GM18858 (cell line): ENCODE data around the gene DHCR24.
A peak's percentile ranks its signal among the peaks of the same experiment; 100 is the strongest.
"Not testable (repeated sequence)": the region's sequence is repeated elsewhere in the genome, so short reads cannot be mapped to it uniquely, and the experiment has no call there.

Source experiments
- ATAC-seq: cut with Tn5 transposase; IDR thresholded peaks from one replicate; pipeline ENCODE4 v1.9.1; 2021; ENCODE audit not compliant: unreplicated experiment

Gene DHCR24, protein sequence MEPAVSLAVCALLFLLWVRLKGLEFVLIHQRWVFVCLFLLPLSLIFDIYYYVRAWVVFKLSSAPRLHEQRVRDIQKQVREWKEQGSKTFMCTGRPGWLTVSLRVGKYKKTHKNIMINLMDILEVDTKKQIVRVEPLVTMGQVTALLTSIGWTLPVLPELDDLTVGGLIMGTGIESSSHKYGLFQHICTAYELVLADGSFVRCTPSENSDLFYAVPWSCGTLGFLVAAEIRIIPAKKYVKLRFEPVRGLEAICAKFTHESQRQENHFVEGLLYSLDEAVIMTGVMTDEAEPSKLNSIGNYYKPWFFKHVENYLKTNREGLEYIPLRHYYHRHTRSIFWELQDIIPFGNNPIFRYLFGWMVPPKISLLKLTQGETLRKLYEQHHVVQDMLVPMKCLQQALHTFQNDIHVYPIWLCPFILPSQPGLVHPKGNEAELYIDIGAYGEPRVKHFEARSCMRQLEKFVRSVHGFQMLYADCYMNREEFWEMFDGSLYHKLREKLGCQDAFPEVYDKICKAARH

DNA sequence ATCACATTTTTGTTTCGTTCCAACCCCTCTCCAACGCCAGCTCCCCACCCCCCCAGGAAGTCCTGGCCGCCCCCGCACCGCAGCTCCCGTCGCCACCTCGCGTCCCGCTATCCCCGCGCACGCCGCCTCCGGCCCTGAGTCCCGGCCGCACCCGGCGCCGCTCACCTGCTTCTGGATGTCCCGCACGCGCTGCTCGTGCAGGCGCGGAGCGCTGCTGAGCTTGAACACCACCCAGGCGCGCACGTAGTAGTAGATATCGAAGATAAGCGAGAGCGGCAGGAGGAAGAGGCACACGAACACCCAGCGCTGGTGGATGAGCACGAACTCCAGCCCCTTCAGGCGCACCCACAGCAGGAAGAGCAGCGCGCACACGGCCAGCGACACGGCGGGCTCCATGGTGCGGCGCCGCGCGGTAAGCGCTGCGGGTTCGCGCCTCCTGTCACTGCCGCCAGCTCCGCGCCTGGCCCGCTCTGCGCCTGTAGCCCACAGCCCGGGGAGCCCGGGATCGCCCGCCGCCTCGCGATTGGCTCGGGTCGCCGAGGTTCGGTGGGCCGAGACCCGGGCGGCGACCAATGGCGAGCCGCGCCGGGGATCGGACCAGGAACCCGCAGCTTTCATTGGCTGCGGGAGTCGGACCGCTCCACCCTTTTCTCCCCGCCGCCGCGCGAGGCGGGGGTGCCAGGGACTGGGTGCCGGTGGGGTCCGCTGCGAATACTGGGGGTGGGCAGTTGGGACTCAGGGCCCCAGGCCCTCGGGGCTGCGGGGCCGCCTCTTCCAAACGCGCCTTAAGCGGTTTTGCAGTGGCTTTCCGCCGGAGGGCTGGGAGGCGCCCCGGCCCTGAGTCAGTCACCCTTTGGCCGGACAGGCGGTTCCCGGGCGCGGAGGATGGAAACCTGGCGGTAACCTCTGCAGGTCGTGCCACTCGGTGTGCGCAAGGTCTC is at the start of gene DHCR24:
Gene DHCR24, minus strand, starts transcription at position 472 of the 941 bp plus-strand sequence. Its CDS starts 76 bp downstream, at position 396.
- ATAC-seq: peak; percentile 88

DNA sequence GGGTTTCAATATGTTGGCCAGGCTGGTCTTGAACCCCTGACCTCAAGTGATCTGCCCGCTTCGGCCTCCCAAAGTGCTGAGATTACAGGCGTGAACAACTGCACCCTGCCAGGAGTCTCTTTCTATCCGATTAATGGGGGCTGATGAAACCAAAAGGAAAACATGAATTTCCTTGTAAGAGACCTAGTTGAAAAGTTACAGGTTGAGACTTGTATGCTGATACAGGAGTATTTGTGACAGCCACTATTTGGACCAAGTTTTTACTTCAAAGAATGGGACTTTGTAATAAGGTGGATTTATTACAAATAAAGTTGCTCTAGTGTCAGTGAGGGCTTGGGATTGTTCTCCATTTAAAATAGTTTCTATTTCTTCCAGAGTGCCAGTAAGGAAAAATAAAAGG is 49.8 kb upstream of the DHCR24 start:
- no peak for ATAC-seq

DNA sequence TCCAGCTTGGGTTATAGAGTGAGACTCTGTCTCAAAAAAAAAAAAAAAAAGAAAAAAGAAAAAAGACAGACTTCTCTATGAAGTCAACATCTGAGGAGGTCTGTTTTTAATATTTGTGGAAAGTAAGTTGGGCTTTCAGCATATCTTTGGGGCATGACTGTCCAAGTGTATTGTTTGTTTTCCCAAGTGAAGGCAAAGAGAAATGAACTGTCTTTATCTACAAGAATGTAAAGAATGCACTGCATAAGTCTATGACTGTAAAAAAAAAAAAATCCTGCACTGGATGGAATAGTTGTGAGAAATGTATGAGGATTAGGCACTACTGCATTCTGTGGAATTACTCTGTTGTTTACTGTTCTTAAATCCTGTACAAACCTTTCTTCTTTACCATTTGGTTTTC is 47.9 kb upstream of the DHCR24 start:
- no peak for ATAC-seq

DNA sequence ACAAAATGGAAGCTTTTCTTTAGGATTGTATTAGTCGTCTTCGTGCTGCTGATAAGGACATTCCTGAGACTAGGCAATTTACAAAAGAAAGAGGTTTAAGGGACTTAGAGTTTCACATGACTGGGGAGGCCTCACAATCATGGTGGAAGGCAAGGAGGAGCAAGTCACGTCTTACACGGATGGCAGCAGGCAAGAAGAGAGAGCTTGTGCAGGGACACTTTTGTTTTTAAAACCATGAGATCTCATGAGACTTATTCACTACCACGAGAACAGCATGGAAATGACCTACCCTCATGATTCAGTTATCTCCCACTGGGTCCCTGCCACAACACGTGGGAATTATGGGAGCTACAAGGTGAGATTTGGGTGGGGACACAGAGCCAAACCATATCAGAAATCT is 47.1 kb upstream of the DHCR24 start:
- not testable (repeated sequence) for ATAC-seq

DNA sequence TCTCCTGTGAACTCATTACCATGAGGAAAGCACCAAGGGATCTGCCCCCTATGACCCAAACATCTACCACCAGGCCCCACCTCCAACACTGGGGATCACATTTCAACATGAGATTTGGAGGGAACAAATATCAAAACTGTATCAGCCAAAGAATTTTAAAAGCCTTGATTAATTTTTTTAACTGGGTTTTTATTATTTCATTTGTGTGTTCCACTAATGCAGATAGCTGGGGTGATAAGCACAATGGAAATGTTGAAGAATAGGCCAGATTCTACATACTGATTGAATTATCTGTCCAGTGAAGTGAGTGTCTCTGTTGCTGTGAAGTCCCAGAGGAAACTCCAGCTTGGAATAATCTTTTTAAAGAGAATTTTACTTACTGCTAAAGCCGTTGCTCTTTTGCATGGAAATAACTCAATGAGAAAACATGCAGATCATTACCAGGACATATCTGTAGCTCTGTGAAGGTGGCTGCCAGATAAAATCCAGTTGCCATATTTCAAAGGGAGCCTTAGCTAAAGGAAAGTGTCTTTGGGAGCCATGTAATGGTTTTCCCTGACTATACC is 44.4 kb upstream of the DHCR24 start:
- no peak for ATAC-seq

DNA sequence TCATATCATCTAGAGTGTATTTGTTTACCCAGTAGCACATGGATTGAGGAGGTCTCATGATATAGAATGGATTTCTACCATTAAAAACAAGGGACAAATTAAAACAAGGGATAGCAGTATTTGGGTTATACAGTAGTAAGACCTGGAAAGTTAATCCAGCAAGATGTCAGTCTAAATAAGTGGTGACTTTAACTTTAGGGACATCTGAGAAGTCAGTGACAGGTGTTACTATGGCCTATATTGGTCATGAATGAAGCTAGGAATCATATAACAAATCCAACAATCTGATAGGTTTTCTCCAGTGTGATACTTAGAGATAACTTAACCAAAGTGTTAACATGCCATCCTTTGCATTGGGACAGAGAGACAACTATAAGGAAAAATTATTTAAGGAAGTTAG is 42.7 kb upstream of the DHCR24 start:
- no peak for ATAC-seq

DNA sequence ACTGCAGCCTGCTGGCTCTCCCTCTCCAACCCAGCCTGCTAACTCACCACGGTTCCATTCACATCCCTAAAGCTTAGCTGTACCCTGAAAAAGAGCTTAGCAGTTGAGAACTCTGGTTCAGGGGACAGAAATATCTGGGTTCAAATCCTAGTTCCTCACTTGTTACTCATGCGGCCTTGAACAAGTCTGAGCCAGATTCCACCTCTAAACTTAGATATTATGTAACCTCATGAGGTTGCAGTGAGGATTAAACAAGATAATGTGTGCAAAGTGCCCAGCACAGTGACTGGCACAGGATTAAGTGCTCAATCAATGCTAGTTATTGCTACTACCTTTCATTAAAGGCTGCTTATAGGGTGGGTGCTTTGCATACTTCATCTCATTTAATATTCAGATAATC is 41.3 kb upstream of the DHCR24 start:
- ATAC-seq: no peak

DNA sequence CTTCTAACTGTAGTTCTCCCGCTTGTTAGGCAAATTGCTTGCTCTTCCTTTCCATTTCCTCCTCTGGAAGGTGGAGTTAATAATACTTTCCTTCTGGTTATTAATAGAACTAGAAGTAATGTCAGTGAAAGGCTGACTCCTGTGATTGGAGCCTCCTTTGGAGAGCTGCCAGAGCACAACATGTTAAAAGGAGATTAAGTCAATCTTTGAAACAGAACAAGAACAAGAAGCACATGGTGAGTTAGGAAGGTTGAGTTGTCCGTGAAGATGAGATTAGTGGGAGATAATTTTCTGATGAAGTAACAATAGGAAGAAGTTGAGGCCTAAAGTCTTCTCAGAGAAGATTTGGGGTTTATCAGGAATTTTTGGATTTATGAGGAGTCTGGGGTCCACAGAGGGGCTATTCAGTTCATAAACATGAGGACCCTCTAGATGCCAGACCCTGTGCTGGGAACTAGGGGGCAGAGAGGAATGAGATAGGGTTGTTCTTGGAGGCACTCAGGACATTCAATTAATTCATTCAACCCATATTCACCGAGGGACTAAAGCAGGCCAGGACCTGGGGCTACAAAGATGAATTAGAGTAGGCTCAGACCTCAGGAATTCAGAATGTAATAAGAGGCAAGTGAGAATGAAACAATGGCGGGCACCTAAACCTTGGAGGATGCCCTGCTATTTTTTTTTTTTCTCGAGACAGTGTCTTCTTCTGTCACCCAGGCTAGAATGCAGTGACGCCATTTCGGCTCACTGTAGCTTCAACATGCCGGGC is 40.7 kb upstream of the DHCR24 start:
- no peak for ATAC-seq

DNA sequence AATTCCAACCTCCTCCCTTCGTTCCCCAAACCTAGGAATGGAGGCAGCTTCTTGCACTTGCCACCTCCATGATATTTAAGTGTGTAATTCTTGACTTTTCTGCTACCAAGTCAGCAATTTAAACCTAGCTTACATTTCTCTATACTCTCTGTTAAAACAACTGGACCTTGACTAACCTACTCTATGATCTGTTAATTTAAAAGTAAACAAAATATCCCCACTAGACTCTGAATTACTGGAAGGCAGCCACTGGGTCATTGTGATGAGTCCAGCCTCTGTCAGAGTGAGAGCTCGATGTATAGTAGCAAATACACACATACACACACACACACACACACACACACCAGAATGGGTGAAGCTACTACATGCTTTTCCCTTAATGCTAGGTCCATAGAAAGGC is 40.0 kb upstream of the DHCR24 start:
- no peak for ATAC-seq

DNA sequence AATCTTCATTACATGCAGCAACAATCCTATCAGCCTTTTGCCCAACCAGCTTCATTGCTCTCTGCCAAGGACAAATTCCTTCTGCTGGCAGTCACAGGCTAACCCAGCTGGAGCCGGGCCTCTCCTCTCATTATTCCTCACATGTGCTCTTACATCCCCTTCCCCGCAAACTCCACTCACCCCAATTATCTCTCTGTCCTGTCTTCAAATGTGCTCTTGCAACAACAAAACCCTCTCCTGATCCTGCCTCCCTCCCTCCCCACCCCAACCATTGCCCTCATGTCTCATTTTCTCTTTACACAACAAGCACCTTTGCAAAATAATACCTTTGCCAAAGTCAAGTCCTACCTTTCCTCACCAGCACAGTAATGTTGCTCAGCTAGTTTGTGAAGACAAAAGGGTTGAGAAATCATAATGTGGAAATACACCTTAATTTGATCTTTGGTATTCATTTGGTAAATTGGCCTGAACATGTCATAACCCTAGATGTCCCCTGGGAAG is 36.0 kb upstream of the DHCR24 start:
- no peak for ATAC-seq

DNA sequence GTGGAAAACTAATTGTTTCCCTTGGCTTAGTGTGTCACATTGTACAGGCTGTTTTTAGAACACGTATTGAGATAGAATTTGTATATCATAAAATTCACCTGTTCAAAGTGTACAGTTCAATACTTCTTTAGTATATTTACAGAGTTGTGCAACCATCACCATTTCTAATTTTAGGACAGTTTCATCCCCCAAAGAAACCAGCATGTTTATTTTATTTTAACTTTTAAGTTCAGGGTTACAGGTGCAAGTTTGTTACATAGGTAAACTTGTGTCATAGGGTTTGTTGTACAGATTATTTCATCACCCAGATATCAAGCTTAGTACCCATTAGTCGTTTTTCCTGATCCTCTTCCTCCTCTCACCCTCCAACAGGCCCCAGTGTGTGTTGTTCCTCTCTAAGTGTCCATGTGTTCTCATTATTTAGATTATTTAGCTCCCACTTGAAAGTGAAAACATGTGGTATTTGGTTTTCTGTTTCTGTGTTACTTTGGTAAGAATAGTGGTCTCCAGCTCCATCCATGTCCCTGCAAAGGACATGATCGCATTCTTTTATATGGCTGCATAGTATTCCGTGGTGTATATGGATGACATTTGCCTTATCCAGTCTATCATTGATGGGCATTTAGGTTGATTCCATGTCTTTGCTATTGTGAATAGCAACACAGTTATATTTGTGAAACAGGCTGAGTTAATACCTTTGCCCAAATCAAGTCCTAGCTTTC is 35.2 kb upstream of the DHCR24 start:
- no peak for ATAC-seq

DNA sequence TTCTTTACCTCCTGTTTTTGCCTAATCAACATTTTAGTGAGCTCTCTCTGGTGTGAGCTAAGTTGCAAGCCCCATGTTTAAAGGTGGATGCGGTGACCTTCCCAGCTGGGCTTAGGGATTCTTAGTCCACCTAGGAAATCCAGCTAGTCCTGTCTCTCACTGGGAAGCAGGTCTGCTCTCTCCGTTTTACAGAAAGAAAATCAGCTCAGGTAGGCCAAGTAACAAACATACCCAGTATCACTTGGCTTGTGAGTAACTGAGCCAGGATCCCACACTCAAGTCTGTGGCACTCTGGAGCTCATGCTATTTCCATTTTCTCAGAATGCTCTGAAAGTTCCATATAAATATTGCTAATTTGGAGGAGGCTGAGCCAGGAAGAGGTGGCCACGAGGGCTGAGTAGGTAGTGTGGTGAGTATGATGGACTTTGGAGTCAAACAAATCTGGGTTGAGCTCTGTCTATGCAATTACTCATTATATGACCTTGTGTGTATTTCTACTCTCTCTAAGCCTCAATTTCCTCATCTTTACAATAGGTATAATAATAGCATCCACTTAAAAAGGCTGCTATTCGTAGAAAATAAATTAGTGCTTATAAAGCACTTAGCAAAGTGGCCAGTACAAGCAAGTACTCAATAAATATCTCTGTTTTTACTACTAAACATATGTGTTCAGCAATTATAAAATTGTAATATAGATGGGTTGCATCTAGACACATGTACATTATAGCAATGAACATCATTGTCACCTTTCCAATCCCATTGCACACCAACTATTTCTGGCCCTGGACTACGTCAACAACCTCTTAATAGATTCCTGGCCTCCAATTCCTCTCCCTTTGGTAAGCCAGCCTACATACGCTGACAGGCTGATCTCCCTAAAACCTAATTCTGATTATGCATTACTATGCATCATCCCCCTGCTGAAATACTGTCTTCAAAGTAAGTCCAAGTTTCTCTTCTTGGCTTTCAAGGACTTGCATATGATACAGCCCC is 32.7 kb upstream of the DHCR24 start:
- ATAC-seq: no peak

DNA sequence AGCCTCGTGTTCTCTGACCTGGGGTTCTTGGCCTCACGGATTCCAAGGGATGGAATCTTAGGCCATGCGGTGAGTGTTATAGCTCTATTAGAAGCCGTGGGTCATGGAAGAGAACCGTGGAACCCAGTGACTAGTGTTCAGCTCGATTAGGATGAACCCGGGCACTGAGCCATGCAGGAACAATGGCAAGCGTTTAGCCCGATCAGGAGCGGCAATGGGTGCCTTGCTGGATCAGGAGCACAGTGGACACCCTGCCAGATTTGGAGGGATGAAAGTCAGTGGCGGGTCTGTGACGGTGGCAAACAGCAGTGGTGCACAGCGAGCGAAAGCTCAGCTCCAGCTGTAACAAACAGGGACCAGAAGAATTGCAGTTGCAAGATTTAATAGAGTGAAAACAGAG is 24.1 kb upstream of the DHCR24 start:
- ATAC-seq: not testable (repeated sequence)

DNA sequence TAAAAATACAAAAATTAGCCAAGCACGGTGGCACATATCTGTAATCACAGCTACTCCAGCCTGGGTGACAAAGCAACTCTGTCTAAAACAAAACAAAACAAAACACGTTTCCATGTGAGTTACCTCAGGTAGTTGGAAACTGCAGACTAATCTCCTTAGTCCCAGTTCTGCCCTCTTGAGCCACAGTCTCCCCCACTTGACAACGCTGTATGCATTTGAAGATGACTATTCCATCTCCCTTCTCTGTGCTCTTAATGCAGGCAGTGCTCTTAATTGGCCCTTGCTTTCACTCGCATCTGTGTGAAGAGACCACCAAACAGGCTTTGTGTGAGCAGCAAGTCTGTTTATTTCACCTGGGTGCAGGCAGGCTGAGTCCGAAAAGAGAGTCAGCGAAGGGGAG is 19.6 kb upstream of the DHCR24 start:
- ATAC-seq: no peak

DNA sequence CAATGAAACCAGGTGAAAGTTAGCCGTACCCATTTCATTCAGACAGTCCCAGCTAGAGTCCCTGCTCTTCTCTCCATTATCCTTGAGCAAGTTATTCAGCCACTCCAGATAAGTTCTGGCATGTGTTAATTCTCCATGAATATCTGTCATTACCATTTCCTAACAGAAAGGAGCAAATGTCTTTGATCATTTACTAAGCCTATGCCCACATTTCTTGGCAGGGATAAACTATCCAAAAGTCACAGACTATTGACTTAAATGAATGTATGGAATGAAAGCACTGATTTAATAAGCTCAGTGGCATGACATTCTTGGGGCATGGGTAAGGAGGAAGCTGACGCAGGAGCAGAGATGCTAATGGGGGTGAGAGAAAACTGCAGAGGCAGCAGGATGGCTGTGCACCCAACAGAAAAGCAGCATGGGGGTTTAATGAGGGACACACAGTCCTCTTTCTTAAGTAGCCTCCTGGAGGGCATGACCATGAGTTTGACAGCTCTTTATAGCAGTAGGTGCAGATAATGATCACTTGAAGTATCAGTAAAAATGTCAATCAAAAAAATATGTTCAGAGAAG is 17.6 kb upstream of the DHCR24 start:
- no peak for ATAC-seq

DNA sequence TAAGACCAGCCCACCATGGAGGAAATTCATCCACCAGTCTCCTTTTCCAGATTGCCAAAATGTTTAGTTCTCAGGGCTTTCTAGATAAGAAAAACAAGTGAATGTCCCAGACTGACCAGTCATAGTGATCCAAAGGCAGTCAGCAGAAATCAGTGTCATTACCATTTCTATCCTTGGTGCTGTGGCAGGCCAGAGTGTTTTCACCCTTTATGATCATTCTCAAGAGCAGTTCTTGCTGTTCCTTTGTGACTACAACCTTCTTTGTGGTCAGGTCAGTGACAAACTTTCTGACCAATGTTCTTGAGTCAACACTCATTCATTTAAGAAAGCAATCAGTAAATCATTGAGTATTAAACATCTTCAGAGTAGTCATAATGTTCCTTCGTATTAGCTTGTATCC is 7.3 kb upstream of the DHCR24 start:
- ATAC-seq: no peak

DNA sequence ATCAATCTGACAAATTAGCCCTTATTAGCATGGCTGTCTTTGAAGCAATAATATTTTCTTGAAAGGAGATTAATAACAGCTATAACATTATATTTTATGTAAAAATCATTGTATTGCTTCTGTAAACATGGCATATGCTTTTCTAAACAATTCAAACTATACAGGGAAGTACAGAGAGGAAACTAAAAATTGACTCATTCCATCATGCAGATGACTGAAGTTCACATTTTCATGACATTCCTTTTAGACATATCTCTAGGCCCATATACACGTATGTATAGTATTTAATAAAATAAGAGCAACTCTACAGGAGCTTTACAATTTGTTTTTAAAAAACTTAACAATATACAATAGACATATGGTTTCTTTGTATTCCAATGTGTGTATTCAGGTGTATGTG is 5.6 kb upstream of the DHCR24 start:
- ATAC-seq: no peak

DNA sequence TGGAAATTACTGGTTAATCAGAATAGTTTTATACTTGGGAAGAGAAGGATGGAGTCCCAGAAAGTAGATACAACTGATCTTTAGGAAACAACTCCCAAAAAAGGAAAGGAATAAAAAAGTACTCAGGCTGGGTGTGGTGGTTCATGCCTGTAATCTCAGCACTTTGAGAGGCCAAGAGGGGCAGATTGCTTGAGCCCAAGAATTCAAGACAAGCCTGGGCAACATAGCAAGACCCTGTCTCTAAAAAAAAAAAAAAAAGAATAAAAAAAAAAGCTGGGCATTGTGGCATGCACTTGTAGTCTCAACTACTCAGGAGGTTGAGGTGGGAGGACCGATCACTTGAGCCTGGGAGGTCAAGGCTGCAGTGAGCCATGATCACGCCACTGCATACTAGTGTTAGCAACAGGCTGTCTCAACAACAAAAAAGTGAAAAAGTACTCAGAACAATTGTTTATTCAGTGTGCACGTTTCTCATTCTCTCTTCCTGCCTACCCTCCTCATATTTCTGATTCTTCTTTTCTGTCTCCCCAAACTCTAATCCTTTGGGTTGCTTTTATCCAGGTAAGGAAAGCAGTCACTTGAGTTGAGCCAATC is 2.2 kb upstream of the DHCR24 start:
- no peak for ATAC-seq
